SK-N-SH (cell line): Measurements from ENCODE around the gene ALDH3A1.

Experiments
- EP300 ChIP-seq, 2 experiments: IDR thresholded peaks; 2 replicates each; pipeline versions ENCODE4 v1.4.0 to v1.6.1; 2012; ENCODE audit warnings: borderline replicate concordance in 1 of 2, low read depth in 1 of 2, low read length in 1 of 2
- NRF1 ChIP-seq: IDR thresholded peaks from 2 replicates; pipeline ENCODE4 v1.6.1; 2012; ENCODE audit warnings: low read depth, mild to moderate bottlenecking, low read length
- RCOR1 ChIP-seq: fragments of 150-350 bp; IDR thresholded peaks from 2 replicates; pipeline ENCODE4 v1.6.1; 2017; ENCODE audit warnings: antibody characterized with exemption, low read length
- TF ChIP-seq, protein P1 (sequence below): fragments of 200-600 bp; sonication (generic); IDR thresholded peaks from 2 replicates; pipeline ENCODE4 v1.6.1; 2017; ENCODE audit warnings: antibody characterized with exemption, mild to moderate bottlenecking, moderate library complexity

DNA sequence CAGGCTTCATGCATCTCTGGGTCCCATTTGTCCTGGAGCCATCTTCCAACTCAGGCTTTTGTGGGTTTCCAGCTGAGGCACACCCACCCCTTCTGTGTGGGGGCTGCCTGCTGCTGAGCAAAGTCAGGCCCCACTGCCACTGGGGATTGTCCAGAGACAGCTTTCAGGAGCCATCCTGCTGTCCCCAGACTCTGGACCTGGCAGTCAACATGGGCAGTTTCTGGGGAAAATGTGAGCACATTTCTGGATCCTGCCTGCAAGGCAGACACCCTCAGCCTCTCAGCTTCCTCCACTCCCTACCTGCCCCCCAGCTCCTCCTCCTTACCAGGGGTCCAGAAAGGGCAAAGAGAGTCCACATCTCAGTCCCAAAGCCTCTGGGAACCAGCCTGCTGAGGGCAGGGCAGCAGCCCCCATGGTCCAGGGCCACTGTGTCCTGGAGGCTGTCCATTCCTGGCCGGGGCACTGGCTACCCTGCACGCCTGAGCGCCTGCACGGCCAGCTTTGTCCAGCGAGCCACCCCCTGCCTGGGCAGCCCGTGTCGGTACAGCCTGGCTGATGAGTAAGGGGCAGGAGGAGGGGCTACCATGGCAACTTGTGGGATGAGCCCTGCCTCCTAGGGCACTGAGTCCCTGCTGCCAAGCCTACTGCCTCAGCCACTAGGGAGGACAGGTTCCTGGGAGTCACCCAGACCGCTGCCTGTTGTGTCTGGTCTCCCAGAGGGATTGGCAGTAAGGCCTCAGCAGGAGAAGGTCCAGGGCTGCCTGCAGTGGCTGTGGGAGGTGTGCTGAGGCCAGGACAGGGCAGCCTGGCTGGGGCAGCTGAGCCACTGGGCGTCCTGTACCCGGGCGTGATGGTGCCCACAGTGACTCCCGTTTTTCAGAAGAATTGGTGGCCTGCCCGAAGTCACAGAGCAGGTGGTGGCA is 31.7 kb downstream of the ALDH3A1 start, which contains the start of gene SLC47A2:
- TF ChIP-seq, protein P1, sequence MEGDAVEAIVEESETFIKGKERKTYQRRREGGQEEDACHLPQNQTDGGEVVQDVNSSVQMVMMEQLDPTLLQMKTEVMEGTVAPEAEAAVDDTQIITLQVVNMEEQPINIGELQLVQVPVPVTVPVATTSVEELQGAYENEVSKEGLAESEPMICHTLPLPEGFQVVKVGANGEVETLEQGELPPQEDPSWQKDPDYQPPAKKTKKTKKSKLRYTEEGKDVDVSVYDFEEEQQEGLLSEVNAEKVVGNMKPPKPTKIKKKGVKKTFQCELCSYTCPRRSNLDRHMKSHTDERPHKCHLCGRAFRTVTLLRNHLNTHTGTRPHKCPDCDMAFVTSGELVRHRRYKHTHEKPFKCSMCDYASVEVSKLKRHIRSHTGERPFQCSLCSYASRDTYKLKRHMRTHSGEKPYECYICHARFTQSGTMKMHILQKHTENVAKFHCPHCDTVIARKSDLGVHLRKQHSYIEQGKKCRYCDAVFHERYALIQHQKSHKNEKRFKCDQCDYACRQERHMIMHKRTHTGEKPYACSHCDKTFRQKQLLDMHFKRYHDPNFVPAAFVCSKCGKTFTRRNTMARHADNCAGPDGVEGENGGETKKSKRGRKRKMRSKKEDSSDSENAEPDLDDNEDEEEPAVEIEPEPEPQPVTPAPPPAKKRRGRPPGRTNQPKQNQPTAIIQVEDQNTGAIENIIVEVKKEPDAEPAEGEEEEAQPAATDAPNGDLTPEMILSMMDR: no peak
- no peak for TF ChIP-seq EP300 (IDR thresholded peaks at IDR 0.05; ENCODE audit: borderline replicate concordance in 1 of 2, low read depth in 1 of 2, low read length in 1 of 2)
- no peak for TF ChIP-seq NRF1
- no peak for TF ChIP-seq RCOR1
